ENCODE results near the gene XPR1. TPM values are rescaled to one million over a fixed set of nuclear protein-coding genes. Genes with fewer than 3 reads are reported as not detected.

Gene XPR1
- total and polyA plus RNA-seq, 10 of the 15 experiments (the other 5 are each of a cell fraction or from before 2014, with no cell fraction given): 1.1 to 33.9 (median 11.3) TPM

GRCh38 chr1:180785291-180785690 lies 153.5 kb downstream of the XPR1 start (continued):
- TF ChIP-seq ZNF687 (IDR thresholded peaks at IDR 0.05) (no peak), SPI1 (IDR thresholded peaks at IDR 0.05; ENCODE audit: borderline replicate concordance, insufficient read depth, low read depth, low read length) (no peak), BHLHE40 (IDR thresholded peaks at IDR 0.05; ENCODE audit: borderline replicate concordance in 1 of 2, low read depth in 2 of 2, low read length in 1 of 2) (no peak), BCLAF1 (IDR thresholded peaks at IDR 0.05) (no peak), SIN3A (IDR thresholded peaks at IDR 0.05; ENCODE audit: low read depth, low read length) (no peak)
- TF ChIP-seq, protein P1, sequence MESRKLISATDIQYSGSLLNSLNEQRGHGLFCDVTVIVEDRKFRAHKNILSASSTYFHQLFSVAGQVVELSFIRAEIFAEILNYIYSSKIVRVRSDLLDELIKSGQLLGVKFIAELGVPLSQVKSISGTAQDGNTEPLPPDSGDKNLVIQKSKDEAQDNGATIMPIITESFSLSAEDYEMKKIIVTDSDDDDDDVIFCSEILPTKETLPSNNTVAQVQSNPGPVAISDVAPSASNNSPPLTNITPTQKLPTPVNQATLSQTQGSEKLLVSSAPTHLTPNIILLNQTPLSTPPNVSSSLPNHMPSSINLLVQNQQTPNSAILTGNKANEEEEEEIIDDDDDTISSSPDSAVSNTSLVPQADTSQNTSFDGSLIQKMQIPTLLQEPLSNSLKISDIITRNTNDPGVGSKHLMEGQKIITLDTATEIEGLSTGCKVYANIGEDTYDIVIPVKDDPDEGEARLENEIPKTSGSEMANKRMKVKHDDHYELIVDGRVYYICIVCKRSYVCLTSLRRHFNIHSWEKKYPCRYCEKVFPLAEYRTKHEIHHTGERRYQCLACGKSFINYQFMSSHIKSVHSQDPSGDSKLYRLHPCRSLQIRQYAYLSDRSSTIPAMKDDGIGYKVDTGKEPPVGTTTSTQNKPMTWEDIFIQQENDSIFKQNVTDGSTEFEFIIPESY (IDR thresholded peaks at IDR 0.05): no peak
